SK-N-SH (cell line): Measurements from ENCODE around the gene PTPA. TPM values are rescaled to one million over a fixed set of nuclear protein-coding genes. Genes with fewer than 3 reads are reported as not detected.

Experiments used
- CTCF ChIA-PET: fragments of 300-600, 350-600 bp; formaldehyde crosslinking; extraction: SDS; loops from one replicate; lab custom pipeline; 2021; lab: Yijun Ruan, JAX
- POLR2A ChIA-PET: fragments of 350-600 bp; sonication (Branson Sonifier 250); formaldehyde crosslinking; extraction: SDS; loops from one replicate; lab custom pipeline; 2020; ENCODE audit warnings: antibody characterized with exemption, inconsistent platforms; lab: Yijun Ruan, JAX
- DNase-seq: peaks from one replicate; pipeline ENCODE4 v3.0.0; 2012
- H2AFZ ChIP-seq: fragments of 200-600 bp; sonication (generic); 2 replicates; pipeline ENCODE4 v1.8.1; 2016; ENCODE audit warnings: antibody characterized with exemption, mild to moderate bottlenecking, low read depth
- H3F3A ChIP-seq: fragments of 200-600 bp; sonication (generic); replicated peaks from 2 replicates; pipeline ENCODE3; 2016; ENCODE audit warnings: antibody characterized with exemption, mild to moderate bottlenecking; ENCODE audit not compliant: insufficient read depth
- H3K27ac ChIP-seq, 2 experiments: fragments of 200-500 bp in 1 of 2; fragments of 200-600 bp in 1 of 2; sonication (Bioruptor generic) in 1 of 2; sonication (generic), shearing (Covaris generic) in 1 of 2; 2 replicates each; pipeline versions ENCODE4 v1.5.1 to v1.6.1; 2014 to 2016; ENCODE audit warnings: low read depth in 2 of 2, inconsistent platforms in 1 of 2, low read length in 1 of 2, mild to moderate bottlenecking in 1 of 2, mixed read lengths in 1 of 2
- H3K27me3 ChIP-seq: fragments of 200-600 bp; sonication (generic), shearing (Covaris generic); 2 replicates; pipeline ENCODE4 v1.6.1; 2016; ENCODE audit warnings: mixed run types; ENCODE audit not compliant: insufficient read depth
- H3K36me3 ChIP-seq, 2 experiments: fragments of 200-500 bp in 1 of 2; fragments of 200-600 bp in 1 of 2; sonication (Bioruptor generic) in 1 of 2; sonication (generic) in 1 of 2; replicated peaks in 1 of 2; 2 replicates each; pipeline versions ENCODE3 to v1.5.1; 2014 to 2016; ENCODE audit warnings: low read length in 1 of 2, mild to moderate bottlenecking in 1 of 2; ENCODE audit not compliant: insufficient read depth in 2 of 2, control insufficient read depth in 1 of 2
- H3K4me1 ChIP-seq, 2 experiments: fragments of 200-500 bp in 1 of 2; fragments of 200-600 bp in 1 of 2; sonication (Bioruptor generic) in 1 of 2; sonication (generic), shearing (Covaris generic) in 1 of 2; 2 replicates each; pipeline versions ENCODE4 v1.5.1 to v1.6.1; 2014 to 2016; ENCODE audit warnings: low read depth in 1 of 2, low read length in 1 of 2, mixed run types in 1 of 2; ENCODE audit not compliant: insufficient read depth in 2 of 2, control insufficient read depth in 1 of 2
- H3K4me2 ChIP-seq: fragments of 200-600 bp; sonication (generic), shearing (Covaris generic); 2 replicates; pipeline ENCODE4 v1.6.1; 2017; ENCODE audit warnings: mixed run types
- H3K4me3 ChIP-seq, 2 experiments: fragments of 200-500 bp in 1 of 2; fragments of 200-600 bp in 1 of 2; sonication (Bioruptor generic) in 1 of 2; sonication (generic), shearing (Covaris generic) in 1 of 2; 2 replicates each; pipeline versions ENCODE4 v1.5.1 to v1.8.1; 2014 to 2016; ENCODE audit warnings: low read depth in 2 of 2, inconsistent platforms in 1 of 2, low read length in 1 of 2, mild to moderate bottlenecking in 1 of 2, mixed read lengths in 1 of 2, moderate library complexity in 1 of 2
- H3K79me2 ChIP-seq: fragments of 200-600 bp; sonication (generic); 2 replicates; pipeline ENCODE4 v1.8.1; 2017; ENCODE audit warnings: mild to moderate bottlenecking; ENCODE audit not compliant: insufficient read depth
- H3K9ac ChIP-seq: fragments of 200-600 bp; sonication (generic); 2 replicates; pipeline ENCODE4 v1.6.1; 2017; ENCODE audit warnings: mixed run types
- H3K9me2 ChIP-seq: fragments of 200-600 bp; sonication (generic); 2 replicates; pipeline ENCODE4 v1.6.1; 2017; ENCODE audit warnings: mixed run types
- H3K9me3 ChIP-seq: fragments of 200-600 bp; sonication (generic); 2 replicates; pipeline ENCODE4 v1.6.1; 2017; ENCODE audit warnings: mixed run types, mild to moderate bottlenecking, moderate library complexity
- H4K20me1 ChIP-seq: fragments of 200-600 bp; sonication (generic); 2 replicates; pipeline ENCODE4 v1.6.1; 2017; ENCODE audit warnings: mild to moderate bottlenecking, mixed run types; ENCODE audit not compliant: insufficient read depth
- CHD2 ChIP-seq: fragments of 150-350 bp; IDR thresholded peaks from 2 replicates; pipeline ENCODE4 v1.6.1; 2018; ENCODE audit warnings: low read length; ENCODE audit not compliant: partially characterized antibody
- ELF1 ChIP-seq: IDR thresholded peaks from 2 replicates; pipeline ENCODE4 v1.4.0; 2012
- EZH2phosphoT487 ChIP-seq: fragments of 200-600 bp; sonication (generic); IDR thresholded peaks from 2 replicates; pipeline ENCODE4 v1.6.1; 2017; ENCODE audit warnings: low read depth, mixed run types, mild to moderate bottlenecking, antibody characterized with exemption, moderate library complexity, borderline replicate concordance
- FOXJ3 ChIP-seq: sonication (generic); formaldehyde crosslinking; IDR thresholded peaks from 2 replicates; pipeline ENCODE4 v1.5.1; 2020; ENCODE audit warnings: mild to moderate bottlenecking, missing genetic modification reagents
- FOXM1 ChIP-seq: IDR thresholded peaks from 2 replicates; pipeline ENCODE4 v1.4.0; 2012; ENCODE audit warnings: low read depth, mild to moderate bottlenecking
- JUND ChIP-seq: IDR thresholded peaks from 2 replicates; pipeline ENCODE4 v1.4.0; 2012
- MEF2A ChIP-seq: IDR thresholded peaks from 2 replicates; pipeline ENCODE4 v1.4.0; 2012; ENCODE audit warnings: low read depth, borderline replicate concordance
- MXI1 ChIP-seq: IDR thresholded peaks from 2 replicates; pipeline ENCODE4 v1.6.1; 2012; ENCODE audit warnings: mild to moderate bottlenecking, low read depth, low read length, improper control_type of control experiment
- NFIC ChIP-seq: IDR thresholded peaks from 2 replicates; pipeline ENCODE4 v1.4.0; 2012; ENCODE audit warnings: borderline replicate concordance
- NRF1 ChIP-seq: IDR thresholded peaks from 2 replicates; pipeline ENCODE4 v1.6.1; 2012; ENCODE audit warnings: low read depth, mild to moderate bottlenecking, low read length
- POLR2AphosphoS5 ChIP-seq: IDR thresholded peaks from 2 replicates; pipeline ENCODE4 v1.6.1; 2012; ENCODE audit warnings: low read depth, low read length
- RAD21 ChIP-seq: IDR thresholded peaks from 2 replicates; pipeline ENCODE4 v1.6.1; 2012; ENCODE audit warnings: mild to moderate bottlenecking, low read length
- RFX5 ChIP-seq: IDR thresholded peaks from 2 replicates; pipeline ENCODE4 v1.6.1; 2012; ENCODE audit warnings: mild to moderate bottlenecking, improper control_type of control experiment, low read length
- RXRA ChIP-seq: IDR thresholded peaks from 2 replicates; pipeline ENCODE4 v1.4.0; 2012; ENCODE audit warnings: low read depth, mild to moderate bottlenecking, borderline replicate concordance
- SMC3 ChIP-seq: IDR thresholded peaks from 2 replicates; pipeline ENCODE4 v1.6.1; 2012; ENCODE audit warnings: low read depth, low read length, improper control_type of control experiment
- TAF1 ChIP-seq: IDR thresholded peaks from 2 replicates; pipeline ENCODE4 v1.6.1; 2012; ENCODE audit warnings: low read depth, mild to moderate bottlenecking, low read length, moderate library complexity, borderline replicate concordance
- TCF12 ChIP-seq: IDR thresholded peaks from 2 replicates; pipeline ENCODE4 v1.4.0; 2012
- YY1 ChIP-seq: IDR thresholded peaks from 2 replicates; pipeline ENCODE4 v1.4.0; 2012; ENCODE audit warnings: low read depth, mild to moderate bottlenecking
- WGBS: methylation state at CpG from one replicate; pipeline ENCODE4 v1.1.6; 2017; ENCODE audit warnings: low lambda C conversion rate; 5-methylcytosine and 5-hydroxymethylcytosine counted together
- polyA plus RNA-seq, 3 experiments: library from polyadenylated mRNA; depleted of rRNA; stranded (reverse); fragments of >200 nt; gene quantifications; 2 replicates each; pipeline ENCODE4 v1.2.3, GENCODE V29; 2012
- TF ChIP-seq, protein P1 (sequence below): fragments of 150-350 bp; IDR thresholded peaks from 2 replicates; pipeline ENCODE4 v1.6.1; 2017; ENCODE audit warnings: antibody characterized with exemption, low read length, low read depth, borderline replicate concordance
- TF ChIP-seq, protein P2 (sequence below): fragments of 150-350 bp; IDR thresholded peaks from 2 replicates; pipeline ENCODE4 v1.6.1; 2016; ENCODE audit warnings: mild to moderate bottlenecking, low read depth, low read length

Gene PTPA
- polyA plus RNA-seq, 1 of the 3 experiments (the other 2 are of a cell fraction) = 130 TPM

DNA sequence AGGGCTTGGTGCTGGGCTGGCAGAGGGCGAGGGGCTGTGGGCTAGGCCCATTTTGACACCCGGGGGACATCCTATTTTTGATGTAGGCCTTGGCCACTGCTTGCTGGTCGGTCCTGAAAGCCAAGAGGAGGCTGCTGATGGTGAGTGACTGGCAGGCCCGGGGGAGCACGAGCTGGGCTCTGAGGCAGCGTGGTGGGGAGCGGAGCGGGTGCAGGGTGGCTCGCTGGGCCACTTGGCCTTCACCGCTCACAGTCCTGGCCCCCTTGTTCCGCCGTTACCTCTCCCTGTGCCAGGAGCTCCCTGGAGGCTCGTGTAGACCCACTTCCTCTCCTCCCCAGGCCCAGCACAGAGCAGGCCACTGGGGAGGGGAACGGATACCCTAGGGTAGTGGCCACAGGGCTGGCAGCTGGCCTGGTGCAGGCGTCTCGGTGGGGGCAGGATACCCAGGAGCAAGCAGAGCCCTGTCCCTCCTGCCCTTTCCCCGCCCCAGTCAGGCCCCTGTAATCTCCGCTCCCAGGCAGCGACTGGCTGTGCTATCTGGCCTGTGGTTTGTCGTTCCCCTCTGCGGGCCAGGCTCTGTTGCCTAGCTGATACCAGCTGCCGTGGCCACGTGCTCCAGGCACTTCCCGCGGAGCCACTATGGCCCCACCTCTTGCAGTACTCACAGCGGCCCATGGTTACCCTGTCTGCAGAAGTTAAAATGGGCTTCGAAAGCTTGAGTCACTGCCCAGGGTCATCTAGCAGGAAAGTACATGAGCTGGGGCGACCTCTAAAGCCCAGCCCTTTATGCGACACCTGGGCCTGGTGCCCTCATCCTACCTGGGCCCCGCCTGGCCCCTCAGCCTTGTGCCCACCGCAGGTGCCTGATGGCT is 42.0 kb upstream of the PTPA start:
- Histone ChIP-seq H3K27me3 (no peaks in the 10 kb centered on the region), H3K9me3 (no peaks in the 10 kb centered on the region), H2AFZ (no peak overlapping the region), H3K9me2 (no peaks in the 10 kb centered on the region), H3K27ac (peak overlapping the region in 1 of 2 experiments; percentile 80; a peak in 2 of 4 replicates), H3F3A (peaks cover 2% of the 10 kb centered on the region), H3K79me2 (no peaks in the 10 kb centered on the region), H4K20me1 (no peaks in the 10 kb centered on the region), H3K4me1 (peaks cover 0 to 17% of the 10 kb centered on the region in 2 experiments; a peak in 1 of 4 replicates), H3K4me2 (no peak overlapping the region), H3K9ac (no peak overlapping the region), H3K4me3 (no peak overlapping the region), H3K36me3 (peaks cover 0 to 22% of the 10 kb centered on the region in 2 experiments)
- DNase-seq = peak; percentile 72
- POLR2A ChIA-PET = no interaction called here
- no peak for TF ChIP-seq EZH2phosphoT487
- no peak for TF ChIP-seq RAD21
- TF ChIP-seq ELF1 = no peak
- no peak for TF ChIP-seq CHD2
- TF ChIP-seq MXI1 = peak; percentile 75
- no peak for TF ChIP-seq JUND
- TF ChIP-seq, protein P1, sequence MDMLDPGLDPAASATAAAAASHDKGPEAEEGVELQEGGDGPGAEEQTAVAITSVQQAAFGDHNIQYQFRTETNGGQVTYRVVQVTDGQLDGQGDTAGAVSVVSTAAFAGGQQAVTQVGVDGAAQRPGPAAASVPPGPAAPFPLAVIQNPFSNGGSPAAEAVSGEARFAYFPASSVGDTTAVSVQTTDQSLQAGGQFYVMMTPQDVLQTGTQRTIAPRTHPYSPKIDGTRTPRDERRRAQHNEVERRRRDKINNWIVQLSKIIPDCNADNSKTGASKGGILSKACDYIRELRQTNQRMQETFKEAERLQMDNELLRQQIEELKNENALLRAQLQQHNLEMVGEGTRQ = peak; percentile 12; the same call in 1 of the 2 replicates
- CTCF ChIA-PET = no interaction called here
- 87% methylated on average over 19 of the region's 31 CpGs for WGBS

DNA sequence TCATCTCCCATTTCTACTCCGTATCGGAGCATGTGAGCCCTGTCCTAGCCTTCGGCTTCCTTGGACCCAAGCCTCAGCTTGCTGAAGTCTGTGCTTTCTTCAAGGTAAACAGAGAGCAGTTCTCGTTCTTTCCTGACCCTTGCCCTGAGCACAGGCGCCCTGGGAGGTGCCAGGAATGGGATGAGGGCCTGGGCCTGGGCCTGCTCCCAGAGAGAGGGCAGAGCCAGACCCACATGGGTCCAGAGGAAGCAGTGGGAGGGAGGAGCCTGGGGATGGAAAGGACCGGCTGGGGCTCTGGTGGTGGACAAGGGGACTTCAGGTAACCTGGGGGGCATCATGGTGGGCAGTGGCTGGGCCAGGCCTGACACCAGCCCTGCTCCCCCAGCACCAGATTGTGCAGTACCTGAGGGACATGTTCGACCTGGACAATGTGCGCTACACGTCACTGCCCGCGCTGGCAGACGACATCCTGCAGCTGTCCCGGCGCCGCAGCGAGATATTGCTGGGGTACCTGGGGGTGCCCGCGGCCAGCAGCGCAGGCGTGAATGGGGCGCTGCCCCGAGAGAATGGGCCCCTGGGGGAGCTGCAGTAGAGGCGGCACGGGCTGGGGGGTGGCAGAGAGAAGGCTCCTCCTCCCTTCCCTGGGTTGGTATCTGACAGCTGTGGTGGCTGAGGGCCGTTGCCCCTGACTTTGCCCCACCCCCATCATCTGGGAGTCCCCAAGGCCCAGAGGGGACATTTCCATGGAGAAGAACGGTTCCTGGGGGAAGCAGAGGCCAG is 41.2 kb upstream of the PTPA start:
- Histone ChIP-seq H3K4me1 (peaks cover 0 to 17% of the 10 kb centered on the region in 2 experiments; a peak in 1 of 4 replicates), H4K20me1 (no peaks in the 10 kb centered on the region), H3K4me2 (no peak overlapping the region), H3K4me3 (no peak overlapping the region), H3K27ac (peak overlapping the region in 1 of 2 experiments; percentile 80; a peak in 2 of 4 replicates), H3K9me2 (no peaks in the 10 kb centered on the region), H3K9ac (no peak overlapping the region), H3K79me2 (no peaks in the 10 kb centered on the region), H3F3A (peaks cover 2% of the 10 kb centered on the region), H3K27me3 (no peaks in the 10 kb centered on the region), H3K9me3 (no peaks in the 10 kb centered on the region), H2AFZ (no peak overlapping the region), H3K36me3 (peaks cover 0 to 22% of the 10 kb centered on the region in 2 experiments)
- TF ChIP-seq POLR2AphosphoS5 (no peak), TAF1 (no peak), RAD21 (no peak), MEF2A (no peak), RFX5 (no peak), FOXM1 (no peak), RXRA (no peak), FOXJ3 (CRISPR knock-in tag) (no peak), NFIC (no peak), SMC3 (no peak), TCF12 (no peak), NRF1 (no peak), ELF1 (no peak), YY1 (no peak)
- TF ChIP-seq, protein P2, sequence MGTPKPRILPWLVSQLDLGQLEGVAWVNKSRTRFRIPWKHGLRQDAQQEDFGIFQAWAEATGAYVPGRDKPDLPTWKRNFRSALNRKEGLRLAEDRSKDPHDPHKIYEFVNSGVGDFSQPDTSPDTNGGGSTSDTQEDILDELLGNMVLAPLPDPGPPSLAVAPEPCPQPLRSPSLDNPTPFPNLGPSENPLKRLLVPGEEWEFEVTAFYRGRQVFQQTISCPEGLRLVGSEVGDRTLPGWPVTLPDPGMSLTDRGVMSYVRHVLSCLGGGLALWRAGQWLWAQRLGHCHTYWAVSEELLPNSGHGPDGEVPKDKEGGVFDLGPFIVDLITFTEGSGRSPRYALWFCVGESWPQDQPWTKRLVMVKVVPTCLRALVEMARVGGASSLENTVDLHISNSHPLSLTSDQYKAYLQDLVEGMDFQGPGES = no peak
- TF ChIP-seq, protein P1 = no peak
- WGBS = 91% methylated on average over 15 of the region's 26 CpGs
- ChIA-PET CTCF (no interaction called here), POLR2A (no interaction called here)
- no peak for DNase-seq
